Lower leg skin (tissue), 4 donors: ENCODE data around the gene LAYN. TPM values are rescaled to one million over a fixed set of nuclear protein-coding genes. Genes with fewer than 3 reads are reported as not detected.

Source experiments
- DNase-seq, 2 donors: peaks; one replicate each; pipeline ENCODE4 v3.0.0-alpha.2; 2019; ENCODE audit warnings: low spot score in 2 of 2
- H3K4me3 ChIP-seq: fragments of 200-600 bp; sonication (generic); 2 replicates; pipeline ENCODE4 v1.5.1; 2017; ENCODE audit warnings: mild to moderate bottlenecking, low read depth; ENCODE audit not compliant: poor library complexity, severe bottlenecking
- CTCF ChIP-seq, 3 donors: fragments of 450-650 bp; IDR thresholded peaks; one replicate each; pipeline ENCODE4 v1.5.1; 2016; ENCODE audit warnings: antibody characterized with exemption in 3 of 3, mild to moderate bottlenecking in 3 of 3, moderate library complexity in 2 of 3
- POLR2A ChIP-seq, 2 donors: fragments of 450-650 bp; IDR thresholded peaks; one replicate each; pipeline ENCODE4 v1.6.1; 2016 to 2017; ENCODE audit warnings: antibody characterized with exemption in 2 of 2, mild to moderate bottlenecking in 1 of 2, moderate library complexity in 1 of 2
- WGBS, 2 donors: methylation state at CpG; one replicate each; pipeline ENCODE4 v1.1.5; 2018; 5-methylcytosine and 5-hydroxymethylcytosine counted together
- intact Hi-C: fragments of 100-400 bp; cut with DNase I; formaldehyde crosslinking; loops from one replicate; pipeline ENCODE4 v1.15.0; 2023; ENCODE audit warnings: low total_unique reads
- total RNA-seq, 4 donors: library from RNA; depleted of rRNA; stranded (reverse); fragments of >200 nt; gene quantifications; one replicate each; pipeline ENCODE4 v1.1.0, GENCODE V29; 2016

LAYN gene
- total RNA-seq, 4 donors from 2014 or later, result 1.9 to 3.0 (median 2.1) TPM

DNA sequence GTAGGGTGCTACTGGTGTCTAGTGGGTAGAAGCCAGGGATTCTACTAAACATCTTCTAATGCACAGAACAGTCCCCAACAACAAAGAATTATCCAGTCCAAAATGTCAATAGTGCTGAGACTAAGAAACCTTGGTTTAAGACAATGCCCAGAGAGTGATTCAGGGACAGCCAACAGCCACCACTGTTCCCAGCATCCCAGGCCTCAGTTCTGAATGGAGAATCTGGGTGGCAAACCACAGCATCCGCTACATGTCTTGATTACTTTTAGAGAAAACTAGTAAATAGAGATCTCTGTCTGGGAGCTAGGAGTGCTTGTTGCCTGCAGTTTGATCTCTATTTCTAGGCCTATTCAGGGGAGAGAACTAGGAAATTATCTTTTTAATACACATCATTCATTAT is 40.8 kb downstream of the LAYN start:
- no peak overlapping the region for H3K4me3 ChIP-seq
- TF ChIP-seq CTCF (IDR thresholded peaks at IDR 0.05), result no peak
- no peak for TF ChIP-seq POLR2A (IDR thresholded peaks at IDR 0.05)
- 96 to 97% methylated on average over 1 of the region's 1 CpG for WGBS, 2 donors
- intact Hi-C loops, result no loop called here
- DNase-seq, result no peak

GRCh38 chr11:111582163-111582562 is 41.6 kb downstream of the LAYN start:
- H3K4me3 ChIP-seq, result no peak overlapping the region
- DNase-seq, result no peak
- no peak for TF ChIP-seq CTCF (IDR thresholded peaks at IDR 0.05)
- TF ChIP-seq POLR2A (IDR thresholded peaks at IDR 0.05), result no peak
- intact Hi-C loops, result no loop called here

- H3K4me3 ChIP-seq, result no peak overlapping the region
- no peak for TF ChIP-seq POLR2A (IDR thresholded peaks at IDR 0.05)
- no peak for TF ChIP-seq CTCF (IDR thresholded peaks at IDR 0.05)
- 70 to 75% methylated on average over 4 of the region's 4 CpGs for WGBS, 2 donors
- DNase-seq, result no peak
- intact Hi-C loops, result no loop called here
These were observed 42.4 kb downstream of the LAYN start for GRCh38 chr11:111582881-111583280.

GRCh38 chr11:111585371-111585770 is 44.9 kb downstream of the LAYN start:
- intact Hi-C loops, result no loop called here

GRCh38 chr11:111586388-111586831 is 45.9 kb downstream of the LAYN start:
- intact Hi-C loops, result no loop called here
- no peak for DNase-seq
- H3K4me3 ChIP-seq, result no peak overlapping the region
- 12 to 13% methylated on average over 1 of the region's 1 CpG for WGBS, 2 donors
- TF ChIP-seq POLR2A (IDR thresholded peaks at IDR 0.05) (no peak), CTCF (IDR thresholded peaks at IDR 0.05) (no peak)

More at GRCh38 chr11:111585371-111585770, 44.9 kb downstream of the LAYN start:
- H3K4me3 ChIP-seq, result no peak overlapping the region
- DNase-seq, result no peak
- WGBS, 2 donors, result 36 to 47% methylated on average over 2 of the region's 2 CpGs
- TF ChIP-seq POLR2A (IDR thresholded peaks at IDR 0.05), result no peak
- no peak for TF ChIP-seq CTCF (IDR thresholded peaks at IDR 0.05)

DNA sequence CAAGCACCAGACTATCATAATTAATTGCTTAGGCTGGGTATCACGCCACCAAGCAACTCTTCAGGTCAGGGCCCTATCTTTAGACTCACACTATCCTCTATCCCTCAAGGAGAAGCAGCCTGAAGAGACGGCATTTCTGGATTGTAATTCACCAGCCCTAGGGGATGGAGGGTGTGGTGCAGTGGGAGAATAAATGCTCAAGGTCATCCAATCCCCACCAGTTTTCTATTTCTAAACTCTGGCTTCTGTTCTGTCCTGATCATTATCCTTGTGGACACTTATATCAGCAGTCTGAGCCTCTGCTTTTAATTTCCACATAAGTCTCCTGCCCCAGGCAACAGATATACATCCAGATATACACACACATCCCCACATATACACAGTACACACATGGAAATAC is 48.6 kb downstream of the LAYN start:
- intact Hi-C loops, result no loop called here
- H3K4me3 ChIP-seq, result no peak overlapping the region
- no peak for TF ChIP-seq CTCF (IDR thresholded peaks at IDR 0.05)
- TF ChIP-seq POLR2A (IDR thresholded peaks at IDR 0.05), result no peak
- DNase-seq, result no peak
- 59 to 88% methylated on average over 2 of the region's 2 CpGs for WGBS, 2 donors
